ENCODE measurements around the gene ITGA11. TPM values are rescaled to one million over a fixed set of nuclear protein-coding genes. Genes with fewer than 3 reads are reported as not detected.

Gene ITGA11
- total RNA-seq, 2 experiments from 2014 or later = under 0.01 TPM; not detected in 1

- intact Hi-C loops (cut with micrococcal nuclease; ENCODE audit: unreplicated experiment) = no loop called here
- TF ChIP-seq CTCF (conservative IDR thresholded peaks at IDR 0.05; ENCODE audit: low read length) (no peak), EZH2phosphoT487 (IDR thresholded peaks at IDR 0.05; ENCODE audit: borderline replicate concordance, low read depth, low read length) (no peak)
- POLR2A ChIA-PET = no interaction called here
Measured at GRCh38 chr15:68326711-68327354, 105.1 kb downstream of the ITGA11 start.

GRCh38 chr15:68325726-68326125 is 106.2 kb downstream of the ITGA11 start:
- BruUV-seq (replicated peaks) = no TSS peak
- POLR2A ChIA-PET = interaction anchor here (1.0 kb wide), 1 partner anchor 9 kb away, joined by 3 read pairs; no protein-coding TSS in a partner anchor

More at GRCh38 chr15:68326711-68327354, 105.1 kb downstream of the ITGA11 start:
- no peak for DNase-seq (ENCODE audit: low spot score)
- Histone ChIP-seq H3K9me2 (ENCODE audit: insufficient read depth, low read length) (no peaks in the 10 kb centered on the region), H3K36me3 (ENCODE audit: insufficient read depth, low read length) (no peaks in the 10 kb centered on the region), H2AFZ (ENCODE audit: low read length) (no peak overlapping the region), H4K20me1 (ENCODE audit: insufficient read depth, low read length) (no peaks in the 10 kb centered on the region), H3K4me1 (ENCODE audit: insufficient read depth, low read length, poor library complexity, severe bottlenecking) (no peaks in the 10 kb centered on the region), H3K9me3 (ENCODE audit: low read length) (no peaks in the 10 kb centered on the region), H3K4me3 (ENCODE audit: low read depth, low read length, poor library complexity, severe bottlenecking) (no peak overlapping the region), H3K27ac (ENCODE audit: low read depth, low read length, poor library complexity, severe bottlenecking) (no peak overlapping the region), H3K4me2 (ENCODE audit: low read length) (no peak overlapping the region), H3K79me2 (ENCODE audit: insufficient read depth, low read depth, low read length) (no peaks in the 10 kb centered on the region)
- CTCF ChIA-PET (ENCODE audit: unreplicated experiment) = no interaction called here
- BruUV-seq (replicated peaks) = no TSS peak

More at GRCh38 chr15:68325726-68326125, 106.2 kb downstream of the ITGA11 start:
- no peaks in the 10 kb centered on the region for H3K9me2 ChIP-seq (ENCODE audit: insufficient read depth, low read length)
- no peak overlapping the region for H3K4me3 ChIP-seq (ENCODE audit: low read depth, low read length, poor library complexity, severe bottlenecking)
- H3K4me1 ChIP-seq (ENCODE audit: insufficient read depth, low read length, poor library complexity, severe bottlenecking) = no peaks in the 10 kb centered on the region
- H3K4me2 ChIP-seq (ENCODE audit: low read length) = no peak overlapping the region
- CTCF ChIA-PET (ENCODE audit: unreplicated experiment) = no interaction called here
- H3K79me2 ChIP-seq (ENCODE audit: insufficient read depth, low read depth, low read length) = no peaks in the 10 kb centered on the region
- no peak for DNase-seq (ENCODE audit: low spot score)
- no peaks in the 10 kb centered on the region for H3K36me3 ChIP-seq (ENCODE audit: insufficient read depth, low read length)
- no peak overlapping the region for H3K27ac ChIP-seq (ENCODE audit: low read depth, low read length, poor library complexity, severe bottlenecking)
- H2AFZ ChIP-seq (ENCODE audit: low read length) = no peak overlapping the region
- no peaks in the 10 kb centered on the region for H3K9me3 ChIP-seq (ENCODE audit: low read length)
- intact Hi-C loops (cut with micrococcal nuclease; ENCODE audit: unreplicated experiment) = no loop called here
- TF ChIP-seq CTCF (conservative IDR thresholded peaks at IDR 0.05; ENCODE audit: low read length) (no peak), EZH2phosphoT487 (IDR thresholded peaks at IDR 0.05; ENCODE audit: borderline replicate concordance, low read depth, low read length) (no peak)
- H4K20me1 ChIP-seq (ENCODE audit: insufficient read depth, low read length) = no peaks in the 10 kb centered on the region
